Loucy (cell line): ENCODE results near the gene HMGN2.

Experiments
- H2AFZ ChIP-seq: fragments of 200-600 bp; sonication (generic); 2 replicates; pipeline ENCODE4 v1.6.0; 2016; ENCODE audit warnings: antibody characterized with exemption, mild to moderate bottlenecking, low read length, moderate library complexity
- H3F3A ChIP-seq: fragments of 200-600 bp; 2 replicates; pipeline ENCODE4 v1.6.0; 2016; ENCODE audit warnings: antibody characterized with exemption, low read depth, mild to moderate bottlenecking
- H3K27me3 ChIP-seq: fragments of 200-600 bp; sonication (generic); 2 replicates; pipeline ENCODE4 v1.6.1; 2014; ENCODE audit warnings: low read length, mild to moderate bottlenecking; ENCODE audit not compliant: insufficient read depth, poor library complexity, severe bottlenecking
- H3K36me3 ChIP-seq: fragments of 200-600 bp; sonication (generic); 2 replicates; pipeline ENCODE4 v1.6.1; 2016; ENCODE audit warnings: low read length; ENCODE audit not compliant: insufficient read depth
- H3K4me1 ChIP-seq: fragments of 200-600 bp; sonication (generic); 2 replicates; pipeline ENCODE4 v1.5.1; 2014; ENCODE audit warnings: low read length, mild to moderate bottlenecking; ENCODE audit not compliant: insufficient read depth, poor library complexity, severe bottlenecking
- H3K4me2 ChIP-seq: fragments of 200-600 bp; sonication (generic); 2 replicates; pipeline ENCODE4 v1.6.0; 2014; ENCODE audit warnings: antibody characterized with exemption, low read length, low read depth, mild to moderate bottlenecking; ENCODE audit not compliant: poor library complexity, severe bottlenecking
- H3K4me3 ChIP-seq: fragments of 200-600 bp; sonication (generic); 2 replicates; pipeline ENCODE4 v1.5.1; 2014; ENCODE audit warnings: low read length, mild to moderate bottlenecking, mixed read lengths; ENCODE audit not compliant: poor library complexity, severe bottlenecking
- H3K79me2 ChIP-seq: fragments of 200-600 bp; sonication (generic); 2 replicates; pipeline ENCODE4 v1.6.1; 2014; ENCODE audit warnings: low read length; ENCODE audit not compliant: insufficient read depth
- H3K9ac ChIP-seq: fragments of 200-600 bp; sonication (generic); 2 replicates; pipeline ENCODE4 v1.6.0; 2014; ENCODE audit warnings: mild to moderate bottlenecking, low read depth, low read length, moderate library complexity; ENCODE audit not compliant: poor library complexity, severe bottlenecking
- H3K9me2 ChIP-seq: fragments of 200-600 bp; sonication (generic); replicated peaks from 2 replicates; pipeline ENCODE4 v1.6.1; 2016; ENCODE audit warnings: low read depth, low read length, mixed read lengths
- H3K9me3 ChIP-seq: fragments of 200-600 bp; sonication (generic); 2 replicates; pipeline ENCODE4 v1.6.1; 2014; ENCODE audit warnings: mild to moderate bottlenecking, antibody characterized with exemption, low read length, low read depth; ENCODE audit not compliant: insufficient read depth
- H4K20me1 ChIP-seq: fragments of 200-600 bp; sonication (generic); 2 replicates; pipeline ENCODE4 v1.6.0; 2014; ENCODE audit warnings: antibody characterized with exemption, low read length, mild to moderate bottlenecking; ENCODE audit not compliant: insufficient read depth, poor library complexity, severe bottlenecking
- CTCF ChIP-seq: fragments of 200-600 bp; sonication (generic); conservative IDR thresholded peaks from 2 replicates; pipeline ENCODE4 v1.5.1; 2014; ENCODE audit warnings: mild to moderate bottlenecking, antibody characterized with exemption, low read length
- EZH2phosphoT487 ChIP-seq: fragments of 200-600 bp; IDR thresholded peaks from 2 replicates; pipeline ENCODE4 v1.6.1; 2018; ENCODE audit warnings: antibody characterized with exemption, mild to moderate bottlenecking, moderate library complexity, borderline replicate concordance

HMGN2 gene

GRCh38 chr1:26440259-26440658 is 32.0 kb upstream of the HMGN2 start:
- Histone ChIP-seq H3K27me3 (no peaks in the 10 kb centered on the region), H3K4me1 (no peaks in the 10 kb centered on the region), H3K79me2 (no peaks in the 10 kb centered on the region), H3K9ac (no peak overlapping the region), H3F3A (no peaks in the 10 kb centered on the region), H3K36me3 (peaks cover 46% of the 10 kb centered on the region; the same call in 1 of the 2 replicates), H3K4me3 (no peak overlapping the region), H3K9me2 (no peaks in the 10 kb centered on the region), H3K4me2 (no peak overlapping the region), H3K9me3 (no peaks in the 10 kb centered on the region), H2AFZ (no peak overlapping the region), H4K20me1 (no peaks in the 10 kb centered on the region)
- TF ChIP-seq EZH2phosphoT487: no peak
- no peak for TF ChIP-seq CTCF

- TF ChIP-seq CTCF (no peak), EZH2phosphoT487 (no peak)
- H3K9me3 ChIP-seq: no peaks in the 10 kb centered on the region
- peaks cover 37% of the 10 kb centered on the region; the same call in 1 of the 2 replicates for H3K36me3 ChIP-seq
Measured at GRCh38 chr1:26449868-26450267, 22.4 kb upstream of the HMGN2 start.

GRCh38 chr1:26450908-26451307 is 21.3 kb upstream of the HMGN2 start:
- H4K20me1 ChIP-seq: no peaks in the 10 kb centered on the region
- peaks cover 33% of the 10 kb centered on the region; the same call in 1 of the 2 replicates for H3K36me3 ChIP-seq
- TF ChIP-seq CTCF: no peak
- TF ChIP-seq EZH2phosphoT487: no peak
- no peaks in the 10 kb centered on the region for H3K9me2 ChIP-seq
- no peak overlapping the region for H3K4me2 ChIP-seq
- no peaks in the 10 kb centered on the region for H3K27me3 ChIP-seq
- no peaks in the 10 kb centered on the region for H3K79me2 ChIP-seq
- no peak overlapping the region for H2AFZ ChIP-seq
- H3K4me1 ChIP-seq: no peaks in the 10 kb centered on the region
- H3K9me3 ChIP-seq: no peaks in the 10 kb centered on the region
- H3K9ac ChIP-seq: no peak overlapping the region
- H3K4me3 ChIP-seq: no peak overlapping the region
- no peaks in the 10 kb centered on the region for H3F3A ChIP-seq

More at GRCh38 chr1:26449868-26450267, 22.4 kb upstream of the HMGN2 start:
- H3K9ac ChIP-seq: no peak overlapping the region
- H2AFZ ChIP-seq: no peak overlapping the region
- H3K4me1 ChIP-seq: no peaks in the 10 kb centered on the region
- no peaks in the 10 kb centered on the region for H3F3A ChIP-seq
- H3K27me3 ChIP-seq: no peaks in the 10 kb centered on the region
- H4K20me1 ChIP-seq: no peaks in the 10 kb centered on the region
- no peaks in the 10 kb centered on the region for H3K9me2 ChIP-seq
- no peak overlapping the region for H3K4me2 ChIP-seq
- no peak overlapping the region for H3K4me3 ChIP-seq
- H3K79me2 ChIP-seq: no peaks in the 10 kb centered on the region
